ENCODE measurements around the gene RNF31. TPM values are rescaled to one million over a fixed set of nuclear protein-coding genes. Genes with fewer than 3 reads are reported as not detected.

The RNF31 gene
- total and polyA plus RNA-seq, 4 donors = 31.7 to 82.4 (median 61.4) TPM

- ATAC-seq (ENCODE audit: insufficient read depth, low FRiP score) = no peak
- WGBS, 2 donors = 89 to 91% methylated on average over 1 of the region's 1 CpG
- Histone ChIP-seq H3K4me3 (no peak overlapping the region), H3K36me3 (ENCODE audit: control insufficient read depth in 4 of 4, insufficient read depth in 4 of 4, low read length in 4 of 4) (peaks cover 0 to 15% (median 8%) of the 10 kb centered on the region in 4 donors), H3K9me3 (ENCODE audit: control insufficient read depth in 4 of 4, insufficient read depth in 3 of 4, low read length in 3 of 4) (no peaks in the 10 kb centered on the region), H3K27me3 (ENCODE audit: control insufficient read depth in 3 of 3, insufficient read depth in 3 of 3, low read length in 2 of 3) (no peaks in the 10 kb centered on the region), H3K4me1 (ENCODE audit: control insufficient read depth in 5 of 5, insufficient read depth in 5 of 5, low read length in 5 of 5) (peaks cover 0 to 18% (median 7%) of the 10 kb centered on the region in 5 donors), H3K9ac (ENCODE audit: insufficient read depth in 1 of 2, low read length in 2 of 2) (no peak overlapping the region), H3K27ac (ENCODE audit: low read depth in 1 of 2, low read length in 1 of 2) (no peak overlapping the region)
- DNase-seq = no peak
- TF ChIP-seq CTCF (IDR thresholded peaks at IDR 0.05; ENCODE audit: control extremely low read depth, extremely low read depth) = no peak
Observed at GRCh38 chr14:24133735-24134134, 13.6 kb upstream of the RNF31 start.

- Histone ChIP-seq H3K9ac (ENCODE audit: insufficient read depth in 1 of 2, low read length in 2 of 2) (no peak overlapping the region), H3K4me1 (ENCODE audit: control insufficient read depth in 5 of 5, insufficient read depth in 5 of 5, low read length in 5 of 5) (peaks cover 0 to 24% (median 7%) of the 10 kb centered on the region in 5 donors), H3K27ac (ENCODE audit: low read depth in 1 of 2, low read length in 1 of 2) (peak overlapping the region; percentile 78 to 90), H3K36me3 (ENCODE audit: control insufficient read depth in 4 of 4, insufficient read depth in 4 of 4, low read length in 4 of 4) (peaks cover 0 to 20% (median 12%) of the 10 kb centered on the region in 4 donors), H3K27me3 (ENCODE audit: control insufficient read depth in 3 of 3, insufficient read depth in 3 of 3, low read length in 2 of 3) (no peaks in the 10 kb centered on the region), H3K9me3 (ENCODE audit: control insufficient read depth in 4 of 4, insufficient read depth in 3 of 4, low read length in 3 of 4) (no peaks in the 10 kb centered on the region), H3K4me3 (peak overlapping the region; percentile 44)
- DNase-seq (no peak), ATAC-seq (ENCODE audit: insufficient read depth, low FRiP score) (no peak)
- TF ChIP-seq CTCF (IDR thresholded peaks at IDR 0.05; ENCODE audit: control extremely low read depth, extremely low read depth) = no peak
- WGBS, 2 donors = 8 to 12% methylated on average over 9 of the region's 9 CpGs
Observed at GRCh38 chr14:24135584-24135833, 11.8 kb upstream of the RNF31 start.

DNA sequence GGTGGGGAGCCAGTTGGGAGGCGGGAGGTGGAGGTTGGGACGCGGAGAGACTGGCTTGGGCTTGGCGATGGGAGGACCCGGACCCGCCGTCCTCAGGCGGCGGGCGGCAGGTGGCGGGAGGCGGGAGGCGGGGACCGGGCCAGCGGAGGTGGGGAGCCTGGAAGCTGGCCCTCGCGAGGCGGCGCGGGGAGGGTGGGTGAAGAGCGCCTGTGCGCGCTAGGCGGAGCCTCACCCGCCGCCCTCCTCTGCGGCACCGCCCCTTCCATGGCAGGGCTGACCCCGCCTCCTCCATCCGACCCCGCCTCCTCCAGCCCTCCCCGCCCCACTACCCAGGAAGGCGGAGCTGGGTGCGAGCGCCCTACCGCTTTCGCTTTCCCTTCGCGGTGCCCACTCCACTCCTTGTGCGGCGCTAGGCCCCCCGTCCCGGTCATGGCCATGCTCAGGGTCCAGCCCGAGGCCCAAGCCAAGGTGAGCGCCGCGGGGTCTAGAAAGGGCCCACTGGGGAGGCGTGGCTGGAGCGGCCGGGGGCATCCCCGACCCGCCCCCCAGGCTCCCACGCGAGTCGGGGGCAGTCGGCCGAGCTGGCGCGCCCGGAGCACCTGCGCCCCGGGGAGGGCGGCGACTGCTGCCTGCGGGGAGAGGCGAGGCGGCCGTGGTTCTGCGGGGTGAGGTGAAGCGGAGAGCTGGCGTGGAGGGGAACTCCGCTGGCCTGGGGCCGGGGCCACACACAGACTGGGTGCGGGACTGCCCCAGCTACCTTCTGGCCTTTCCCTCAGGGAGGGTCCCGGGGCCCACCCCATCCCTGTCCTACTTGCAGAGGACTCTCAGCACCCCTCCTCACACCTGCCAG, 11.2 kb upstream of the RNF31 start, which contains the start of gene PSME1:
TSS of gene PSME1 (plus strand) at position 361 of the 850 bp plus-strand sequence. CDS start at position 430, 69 bp downstream.
- Histone ChIP-seq H3K4me1 (ENCODE audit: control insufficient read depth in 5 of 5, insufficient read depth in 5 of 5, low read length in 5 of 5) (peaks cover 0 to 24% (median 7%) of the 10 kb centered on the region in 5 donors), H3K4me3 (peak within 1 kb of the TSS; percentile 69), H3K27me3 (ENCODE audit: control insufficient read depth in 3 of 3, insufficient read depth in 3 of 3, low read length in 2 of 3) (no peaks in the 10 kb centered on the region), H3K36me3 (ENCODE audit: control insufficient read depth in 4 of 4, insufficient read depth in 4 of 4, low read length in 4 of 4) (peaks cover 0 to 20% (median 12%) of the 10 kb centered on the region in 4 donors), H3K9me3 (ENCODE audit: control insufficient read depth in 4 of 4, insufficient read depth in 3 of 4, low read length in 3 of 4) (no peaks in the 10 kb centered on the region), H3K9ac (ENCODE audit: insufficient read depth in 1 of 2, low read length in 2 of 2) (peak within 1 kb of the TSS; percentile 37 to 81), H3K27ac (ENCODE audit: low read depth in 1 of 2, low read length in 1 of 2) (peak within 1 kb of the TSS; percentile 80 to 93)
- no peak for TF ChIP-seq CTCF (IDR thresholded peaks at IDR 0.05; ENCODE audit: control extremely low read depth, extremely low read depth)
- ATAC-seq (ENCODE audit: insufficient read depth, low FRiP score) = peak; percentile 99
- DNase-seq = peak; percentile 91 to 95 (median 94)
- 0 to 1% methylated on average over 30 to 75 of the region's 75 CpGs for WGBS, 2 donors

Measured in lung (tissue), 12 donors.